NCI-H748 (cell line): Measurements from ENCODE around the gene PILRA.

ENCODE experiments used
- DNase-seq: peaks from one replicate; lab custom pipeline; 2025; ENCODE audit not compliant: unreplicated experiment; lab: John Stamatoyannopoulos, UW

The PILRA gene

DNA sequence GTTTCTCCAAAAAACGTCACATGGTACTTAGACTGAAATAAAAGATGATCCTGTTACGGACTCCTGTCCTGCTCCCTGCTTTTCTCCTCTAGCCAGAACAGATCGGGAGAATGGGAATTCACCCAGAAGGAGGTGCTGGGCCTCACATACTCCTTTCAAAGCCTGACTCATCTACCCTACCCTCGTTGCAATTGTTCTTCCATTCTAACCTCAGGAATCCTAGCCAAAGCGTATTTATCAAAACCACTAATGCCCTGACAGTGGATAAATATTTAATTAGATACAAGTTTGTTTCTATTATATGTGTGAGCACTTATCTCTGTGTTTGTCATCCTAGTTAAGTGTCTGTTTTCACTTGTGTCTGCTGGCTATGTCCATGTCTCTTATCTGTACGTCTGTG, 33.5 kb downstream of the PILRA start:
- DNase-seq, result no peak

DNA sequence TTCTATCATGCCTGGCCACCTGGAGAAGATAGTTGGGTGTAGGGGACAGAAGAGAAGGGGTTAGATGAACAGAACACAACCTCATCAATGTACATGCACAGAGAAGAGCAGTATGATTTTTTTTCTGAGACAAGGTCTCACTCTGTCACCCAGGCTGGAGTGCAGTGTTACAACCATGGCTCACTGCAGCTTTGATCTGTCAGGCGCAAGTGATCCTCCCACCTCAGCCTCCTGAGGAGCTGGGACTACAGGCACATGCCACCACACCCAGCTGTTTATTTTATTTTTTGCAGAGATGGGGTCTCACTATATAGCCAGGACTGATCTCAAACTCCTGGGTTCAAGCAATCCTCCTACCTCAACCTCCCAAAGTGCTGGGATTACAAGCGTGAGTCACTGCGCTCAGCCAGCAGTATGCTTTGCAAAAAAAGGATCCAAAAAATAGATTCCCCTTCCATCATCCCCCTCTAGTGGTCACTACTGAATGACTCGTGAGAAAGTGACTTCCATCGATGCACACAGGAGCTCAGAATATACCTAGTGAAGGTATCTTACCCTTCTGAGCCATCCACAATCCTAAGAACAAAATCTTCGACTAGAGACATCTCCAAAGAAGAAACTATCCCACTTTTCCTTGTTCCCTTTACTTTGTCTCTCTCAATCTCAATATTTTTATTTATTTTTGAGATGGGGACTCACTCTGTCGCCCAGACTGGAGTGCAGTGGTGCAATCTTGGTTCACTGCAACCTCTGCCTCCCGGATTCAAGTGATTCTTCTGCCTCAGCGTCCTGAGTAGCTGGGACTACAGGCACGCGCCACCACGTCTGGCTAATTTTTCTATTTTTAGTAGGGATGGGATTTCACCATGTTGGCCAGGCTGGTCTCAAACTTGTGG, 34.2 kb downstream of the PILRA start:
- DNase-seq, result peak; percentile 52

DNA sequence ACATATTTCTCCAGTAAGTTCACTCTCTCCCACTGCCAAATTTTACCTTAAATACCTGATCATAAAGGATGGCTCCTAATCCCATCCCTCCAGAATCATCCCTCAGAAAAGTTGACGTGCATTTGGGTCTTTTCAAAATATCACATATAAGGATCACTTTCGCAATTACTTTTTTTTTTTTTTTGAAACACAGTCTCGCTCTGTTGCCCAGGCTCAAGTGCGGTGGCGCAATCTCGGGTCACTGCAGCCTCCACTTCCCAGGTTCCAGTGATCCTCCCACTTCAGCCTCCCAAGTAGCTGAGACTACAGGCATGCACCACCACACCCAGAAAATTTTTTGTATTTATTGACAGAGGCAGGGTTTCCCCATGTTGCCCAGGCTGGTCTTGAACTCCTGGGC, 37.8 kb downstream of the PILRA start:
- no peak for DNase-seq

DNA sequence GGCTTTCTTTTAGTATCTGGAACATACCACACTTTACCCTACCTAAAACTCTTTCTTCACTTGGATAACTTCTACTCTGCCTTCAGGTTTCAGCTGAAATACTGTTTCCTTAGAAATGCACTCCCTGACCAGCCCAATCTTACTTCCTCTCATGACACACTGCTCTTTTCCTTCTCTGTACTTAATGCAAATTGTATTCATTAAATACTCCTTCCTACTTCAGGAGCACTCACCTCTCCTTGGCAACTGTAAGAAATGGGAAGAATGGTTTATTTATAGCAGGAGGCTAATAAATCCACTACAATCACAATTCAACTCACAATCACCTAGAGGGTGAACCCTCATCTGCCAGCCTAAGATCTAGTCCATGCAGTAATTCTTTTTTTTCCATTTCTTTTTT, 40.1 kb downstream of the PILRA start:
- DNase-seq, result no peak

DNA sequence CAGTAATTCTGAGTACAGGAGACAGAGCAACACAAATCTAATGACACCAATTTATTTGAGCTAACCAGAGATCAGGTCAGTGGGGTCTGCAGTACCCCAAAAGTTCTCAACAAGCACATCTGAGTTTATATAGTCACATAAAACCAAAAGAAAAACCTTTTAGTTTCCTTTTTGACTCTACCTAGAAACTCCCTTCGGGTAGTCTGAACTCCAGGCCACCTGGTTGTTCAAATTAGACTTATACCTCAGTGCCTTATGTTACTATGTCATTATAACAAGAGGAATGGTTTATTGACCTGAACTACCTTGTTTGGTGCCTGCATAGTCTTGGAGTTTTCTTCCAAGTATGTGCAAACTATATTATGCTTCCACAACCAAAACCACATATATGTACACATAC, 40.6 kb downstream of the PILRA start:
- DNase-seq, result no peak

DNA sequence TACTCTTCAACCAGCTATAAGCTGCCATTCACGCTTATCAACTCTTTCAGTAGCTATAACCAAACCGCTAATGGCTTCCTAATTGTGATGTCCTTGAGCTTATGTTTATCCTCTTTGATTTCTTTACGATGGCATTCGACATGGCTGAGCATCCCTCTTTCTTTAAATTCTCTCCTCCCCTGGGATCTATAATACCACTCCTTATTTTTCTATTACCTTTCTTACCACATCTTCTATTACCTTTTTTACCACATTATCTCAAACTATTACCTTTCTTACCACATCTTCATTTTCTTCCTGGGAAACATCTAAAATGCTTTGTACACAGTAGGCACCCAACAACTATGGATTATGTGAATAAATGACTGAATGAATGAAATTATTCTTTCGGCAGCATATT, 42.2 kb downstream of the PILRA start:
- no peak for DNase-seq

DNA sequence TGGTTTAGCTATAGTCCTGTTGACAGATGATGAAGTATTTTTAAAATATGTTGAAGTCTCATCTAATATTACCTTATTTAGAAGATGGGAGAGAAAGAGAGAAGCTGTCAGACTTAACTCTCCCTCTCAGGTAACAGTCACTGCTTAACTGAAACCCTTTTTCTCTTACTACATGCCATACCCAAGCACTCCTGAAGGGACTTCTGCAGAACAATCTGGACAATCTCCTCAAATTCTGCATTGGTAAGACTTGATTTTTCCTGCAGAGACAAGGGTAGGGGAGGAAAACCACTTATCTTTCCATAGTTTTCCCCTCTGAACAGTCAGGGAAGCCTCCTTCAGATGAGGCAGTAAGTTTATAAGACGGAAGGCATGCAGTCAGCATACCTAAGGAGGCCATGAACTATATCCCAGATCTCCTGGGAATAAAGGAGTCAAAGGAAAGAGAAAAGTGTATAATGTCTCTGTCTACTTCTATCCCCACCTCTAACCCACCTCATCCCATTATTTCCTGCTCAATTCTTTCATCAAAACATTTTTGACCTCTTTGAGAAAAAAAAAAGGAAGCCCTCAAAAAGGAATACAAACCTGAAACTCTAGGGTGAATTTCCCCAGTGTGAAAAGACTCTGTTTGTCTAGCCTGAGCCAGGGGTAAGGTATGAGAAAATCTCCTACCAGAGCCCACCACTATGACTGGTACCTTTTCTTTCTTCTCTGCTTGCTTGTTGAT, 45.8 kb downstream of the PILRA start:
- DNase-seq, result no peak

DNA sequence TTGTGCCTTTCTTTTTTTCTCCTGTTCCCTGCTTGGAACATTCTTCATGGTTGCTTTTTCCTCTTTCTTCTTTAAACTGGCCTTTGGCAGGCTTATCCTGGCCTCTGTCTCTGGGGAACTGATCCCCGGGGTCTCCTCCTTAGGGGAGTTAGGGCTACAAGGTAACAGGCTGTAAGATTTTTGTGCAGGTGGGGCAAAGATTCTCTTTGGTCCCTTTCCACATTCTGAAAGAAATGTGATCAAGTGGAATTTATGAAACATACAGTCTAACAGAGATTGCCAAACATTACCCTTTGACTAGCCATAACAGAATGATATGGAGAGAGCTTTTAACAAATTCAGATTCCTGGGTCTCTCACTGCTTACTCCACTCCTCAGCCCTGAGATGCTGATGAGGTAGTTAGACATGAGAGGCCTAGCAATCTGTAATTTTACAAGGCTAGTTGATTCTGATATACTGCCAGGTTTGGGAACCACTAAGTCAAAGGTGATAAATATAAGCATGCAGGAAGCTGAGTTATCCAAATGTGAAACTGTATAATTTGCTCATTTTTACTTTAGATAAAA, 46.5 kb downstream of the PILRA start:
- no peak for DNase-seq

DNA sequence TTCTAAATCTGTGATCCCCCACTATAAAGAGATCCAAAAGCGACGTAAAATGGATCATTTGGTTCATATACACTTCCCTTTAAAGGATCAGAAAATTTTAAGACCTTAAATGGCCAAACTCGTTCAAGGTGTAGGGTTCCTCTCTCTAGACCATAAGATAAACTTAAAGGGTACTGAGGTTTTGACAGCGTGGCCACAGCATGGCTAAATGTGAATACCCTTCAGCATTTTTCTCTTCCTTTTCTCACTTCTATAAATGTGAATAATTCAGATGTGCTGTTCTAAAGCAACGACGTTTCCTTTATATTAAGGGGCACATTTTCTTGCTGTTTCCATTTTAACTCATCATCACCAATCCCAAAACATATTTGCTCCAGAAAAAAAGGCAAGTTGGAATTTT, 50.0 kb downstream of the PILRA start:
- no peak for DNase-seq

DNA sequence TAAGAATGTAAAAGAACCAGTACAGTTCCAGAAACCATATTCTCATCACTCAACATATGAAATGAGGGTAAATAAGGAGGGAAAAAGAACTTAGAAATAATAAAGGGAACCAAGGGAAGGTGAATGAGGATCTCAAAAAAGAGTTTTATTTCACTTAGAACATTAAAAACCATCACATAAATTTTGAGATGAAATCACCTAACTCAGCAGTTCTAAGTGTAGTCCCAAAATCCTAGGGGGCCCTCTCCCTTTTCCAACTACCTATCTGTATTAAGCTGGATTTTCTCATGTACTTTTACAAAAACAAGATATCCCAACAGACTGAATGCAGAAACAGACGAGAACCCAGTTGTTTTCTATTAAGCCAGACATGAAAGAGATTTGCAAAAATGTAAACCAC, 52.1 kb downstream of the PILRA start:
- DNase-seq, result no peak

DNA sequence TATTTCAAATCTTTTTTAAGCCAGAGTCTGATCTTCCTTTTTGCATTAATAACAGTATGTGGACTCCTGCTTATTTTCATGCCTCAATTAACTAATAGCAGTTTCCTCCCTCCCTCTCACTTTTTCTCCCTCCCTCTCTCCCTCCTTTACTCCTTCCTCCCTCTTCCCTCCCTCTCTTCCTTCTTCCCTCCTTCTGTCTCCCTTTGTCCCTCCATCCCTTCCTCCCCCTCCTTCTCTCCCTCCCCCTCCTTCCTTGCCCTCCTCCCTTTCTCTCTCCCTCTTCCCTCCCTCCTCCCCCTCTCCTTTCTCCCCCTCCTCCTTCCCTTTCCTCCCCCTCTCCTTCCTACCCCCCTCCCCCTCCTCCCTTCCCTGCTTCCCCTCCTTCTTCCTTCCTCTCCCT, 53.2 kb downstream of the PILRA start:
- no peak for DNase-seq

DNA sequence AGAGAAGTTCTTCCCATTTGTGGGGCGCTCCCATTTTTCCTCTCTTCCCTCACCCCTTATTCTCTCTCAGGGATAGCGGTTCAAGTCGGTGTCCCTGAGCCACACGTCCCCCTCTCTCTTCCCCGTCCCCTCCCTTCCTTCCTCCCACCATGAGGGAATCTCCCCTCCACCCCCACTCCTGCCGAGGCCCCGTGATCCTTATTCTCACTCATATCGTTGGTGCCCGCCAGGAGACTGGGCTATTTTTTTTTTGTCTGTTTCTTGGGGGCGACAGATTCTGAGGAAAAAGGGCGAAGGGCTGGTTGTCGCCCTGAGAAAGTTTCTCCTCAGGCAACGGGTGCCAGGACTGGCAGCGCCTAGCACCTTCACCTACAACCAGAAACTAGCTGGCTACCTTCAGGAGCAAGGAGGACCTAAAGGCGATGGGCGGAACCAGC, 54.5 kb downstream of the PILRA start:
- DNase-seq, result no peak

DNA sequence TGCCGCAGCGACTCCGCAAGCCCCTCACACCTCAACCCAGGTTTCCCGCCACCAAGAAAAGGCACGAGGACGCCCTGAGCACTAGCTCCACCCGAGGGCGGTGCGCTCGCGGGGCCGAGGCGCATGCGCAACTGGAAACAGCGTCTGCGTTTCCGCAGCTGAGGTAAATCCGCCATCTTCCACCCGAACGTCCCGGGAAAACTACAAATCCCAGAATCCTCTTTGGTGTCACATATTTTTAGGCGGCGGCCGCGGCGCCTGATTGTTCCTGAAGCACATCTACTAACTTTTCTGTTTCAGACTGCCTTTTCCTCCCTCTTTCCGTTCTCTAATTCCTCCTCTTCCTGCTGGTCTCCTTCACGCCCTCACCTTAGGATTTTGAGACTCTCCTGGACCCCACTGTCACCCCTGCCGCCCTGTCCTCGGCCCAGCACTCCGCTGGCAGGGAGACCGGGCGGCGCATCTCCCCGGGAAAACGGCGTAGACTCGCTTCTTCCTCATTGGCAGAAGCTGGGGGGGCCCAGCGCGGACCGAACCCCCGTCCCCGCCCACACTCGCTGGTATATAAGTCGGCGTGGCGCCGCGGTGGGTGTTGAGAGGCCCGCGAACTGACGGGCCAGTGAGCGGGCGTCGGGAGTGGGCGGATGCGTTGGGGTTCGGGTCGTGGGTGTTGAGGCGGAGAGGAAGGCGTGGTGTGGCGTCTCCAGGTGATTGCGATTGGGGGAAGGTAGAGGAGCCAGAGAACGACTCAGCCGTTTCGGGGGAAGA, 55.1 kb downstream of the PILRA start, which contains the start of gene ZCWPW1:
ZCWPW1 (minus strand) TSS at position 505 of the 768 bp plus-strand sequence. CDS start 8,054 bp downstream, outside the sequence.
- DNase-seq, result peak; percentile 96

DNA sequence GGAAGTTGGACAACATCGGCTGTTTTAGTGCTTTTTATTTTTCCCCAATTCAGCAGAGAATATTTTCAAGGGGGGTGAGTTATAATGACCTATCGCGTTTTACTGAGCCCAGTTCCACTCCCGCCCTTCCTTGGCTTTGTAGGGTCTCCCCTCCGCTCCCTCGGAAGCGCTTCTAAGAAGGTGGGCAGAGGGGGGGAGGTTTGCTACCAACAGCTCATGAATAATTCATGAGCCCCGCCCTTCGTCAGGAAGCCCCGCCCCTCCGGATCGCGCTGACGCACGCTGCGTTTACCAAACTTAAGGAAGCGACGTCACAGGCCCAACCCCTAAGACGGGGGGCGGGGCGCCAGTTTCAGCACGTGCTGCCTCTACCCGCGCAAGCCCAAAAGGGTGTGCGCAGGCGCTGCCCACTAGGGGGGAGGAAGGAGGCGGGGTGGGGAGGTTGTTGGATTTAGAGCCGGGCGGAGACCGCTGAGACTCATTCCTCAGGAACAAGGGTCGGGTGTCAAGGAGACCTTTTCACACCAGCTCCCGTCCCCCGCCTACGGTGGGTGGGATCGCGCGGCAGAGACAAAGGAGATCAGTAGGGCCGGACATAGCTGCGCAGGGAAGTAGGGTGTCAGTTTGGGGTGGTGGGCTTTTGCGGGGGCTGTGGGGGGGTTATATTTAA, 55.8 kb downstream of the PILRA start:
- DNase-seq, result peak; percentile 99

DNA sequence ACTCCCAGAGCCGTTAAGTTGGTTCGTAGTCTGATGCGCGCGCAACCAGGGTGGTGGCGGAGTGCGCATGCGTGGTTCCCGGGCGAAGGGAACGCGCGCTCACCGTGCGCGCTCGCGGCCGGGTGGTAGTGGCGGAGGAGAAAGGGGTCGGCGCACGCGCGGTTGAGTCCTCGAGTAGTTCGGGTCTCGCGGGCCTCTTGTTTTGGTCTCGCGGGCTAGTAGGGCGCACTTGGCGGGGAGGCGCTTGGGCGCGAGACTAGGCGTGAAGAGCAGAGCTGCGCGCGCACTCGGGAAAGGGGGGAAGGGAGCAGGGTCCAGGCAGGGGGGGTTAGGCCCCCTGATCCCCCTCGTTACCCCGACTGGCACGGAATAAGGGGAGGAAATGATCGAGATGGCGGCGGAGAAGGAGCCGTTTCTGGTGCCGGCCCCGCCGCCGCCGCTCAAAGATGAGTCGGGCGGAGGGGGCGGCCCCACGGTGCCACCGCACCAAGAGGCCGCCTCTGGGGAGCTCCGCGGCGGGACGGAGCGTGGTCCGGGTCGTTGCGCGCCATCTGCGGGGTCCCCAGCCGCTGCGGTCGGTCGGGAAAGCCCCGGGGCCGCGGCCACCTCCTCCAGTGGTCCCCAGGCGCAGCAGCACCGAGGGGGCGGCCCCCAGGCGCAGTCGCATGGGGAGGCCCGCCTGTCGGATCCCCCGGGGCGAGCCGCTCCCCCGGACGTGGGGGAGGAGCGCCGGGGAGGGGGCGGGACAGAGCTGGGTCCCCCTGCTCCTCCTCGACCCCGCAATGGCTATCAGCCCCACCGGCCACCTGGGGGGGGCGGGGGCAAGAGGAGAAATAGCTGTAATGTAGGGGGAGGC, 56.6 kb downstream of the PILRA start, which contains the start of gene MEPCE:
MEPCE (plus strand) TSS at position 195 of the 856 bp plus-strand sequence; CDS start at position 383, 188 bp downstream.
- DNase-seq, result peak; percentile 98

DNA sequence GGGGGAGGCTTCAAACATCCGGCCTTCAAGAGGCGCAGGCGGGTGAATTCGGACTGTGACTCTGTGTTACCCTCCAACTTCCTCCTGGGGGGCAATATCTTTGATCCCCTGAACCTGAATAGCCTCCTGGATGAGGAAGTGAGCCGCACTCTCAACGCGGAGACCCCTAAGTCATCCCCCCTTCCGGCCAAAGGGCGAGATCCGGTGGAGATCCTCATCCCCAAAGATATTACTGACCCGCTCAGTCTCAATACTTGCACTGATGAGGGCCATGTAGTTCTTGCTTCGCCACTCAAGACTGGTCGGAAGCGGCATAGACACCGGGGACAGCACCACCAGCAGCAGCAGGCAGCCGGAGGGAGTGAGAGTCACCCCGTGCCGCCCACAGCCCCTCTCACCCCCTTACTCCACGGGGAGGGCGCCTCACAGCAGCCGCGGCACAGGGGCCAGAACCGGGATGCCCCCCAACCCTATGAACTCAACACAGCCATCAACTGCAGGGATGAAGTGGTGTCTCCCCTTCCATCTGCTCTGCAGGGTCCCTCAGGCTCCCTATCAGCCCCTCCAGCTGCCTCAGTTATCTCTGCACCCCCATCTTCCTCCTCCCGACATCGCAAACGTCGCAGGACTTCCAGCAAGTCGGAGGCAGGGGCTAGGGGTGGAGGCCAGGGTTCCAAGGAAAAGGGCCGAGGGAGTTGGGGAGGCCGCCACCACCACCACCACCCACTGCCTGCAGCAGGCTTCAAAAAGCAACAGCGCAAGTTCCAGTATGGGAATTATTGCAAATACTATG, 57.4 kb downstream of the PILRA start:
- peak; percentile 46 for DNase-seq

DNA sequence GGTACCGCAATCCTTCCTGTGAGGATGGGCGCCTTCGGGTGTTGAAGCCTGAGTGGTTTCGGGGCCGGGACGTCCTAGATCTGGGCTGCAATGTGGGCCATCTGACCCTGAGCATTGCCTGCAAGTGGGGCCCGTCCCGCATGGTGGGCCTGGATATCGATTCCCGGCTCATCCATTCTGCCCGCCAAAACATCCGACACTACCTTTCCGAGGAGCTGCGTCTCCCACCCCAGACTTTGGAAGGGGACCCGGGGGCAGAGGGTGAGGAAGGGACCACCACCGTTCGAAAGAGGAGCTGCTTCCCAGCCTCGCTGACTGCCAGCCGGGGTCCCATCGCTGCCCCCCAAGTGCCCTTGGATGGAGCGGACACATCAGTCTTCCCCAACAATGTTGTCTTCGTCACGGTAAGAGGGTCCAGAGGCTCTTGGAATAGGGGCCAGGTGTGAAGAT, 58.0 kb downstream of the PILRA start:
- DNase-seq, result no peak

DNA sequence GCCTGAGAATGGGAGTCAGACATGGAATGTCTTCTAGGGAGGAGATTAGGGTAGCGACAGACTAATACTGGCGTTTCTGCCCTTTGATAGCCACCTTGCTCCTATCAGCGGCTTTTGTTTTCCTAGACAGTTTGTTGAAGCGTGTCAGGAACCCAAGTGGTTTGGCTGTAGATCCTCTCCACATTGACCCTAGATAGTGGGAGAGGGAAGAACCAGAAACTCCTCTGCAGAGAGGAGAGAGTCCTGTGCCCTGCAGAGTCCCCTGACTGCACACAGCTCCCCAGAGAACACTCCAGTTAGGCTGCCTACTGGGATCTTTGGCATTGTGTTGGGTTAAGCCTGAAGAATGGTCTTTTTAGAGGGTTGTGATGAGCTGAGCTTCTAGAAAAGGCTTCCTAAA, 58.8 kb downstream of the PILRA start:
- no peak for DNase-seq
